Ascending aorta (tissue), 2 donors: ENCODE results near the gene BCDIN3D. TPM values are rescaled to one million over a fixed set of nuclear protein-coding genes. Genes with fewer than 3 reads are reported as not detected.

Experiments used
- DNase-seq, 2 donors: peaks; one replicate each; pipeline ENCODE4 v3.0.0-alpha.2; 2019; ENCODE audit warnings: low spot score in 2 of 2
- H3K27ac ChIP-seq, 2 donors: fragments of 200-600 bp; sonication (generic); one replicate each; pipeline ENCODE4 v1.5.1; 2016 to 2017; ENCODE audit warnings: mild to moderate bottlenecking in 1 of 2
- H3K27me3 ChIP-seq: fragments of 200-600 bp; sonication (generic); one replicate; pipeline ENCODE4 v1.5.1; 2017
- H3K36me3 ChIP-seq, 2 donors: fragments of 200-600 bp; sonication (generic); one replicate each; pipeline ENCODE4 v1.5.1; 2016
- H3K4me1 ChIP-seq, 2 donors: fragments of 200-600 bp; sonication (generic); one replicate each; pipeline ENCODE4 v1.5.1; 2016 to 2017; ENCODE audit warnings: mild to moderate bottlenecking in 1 of 2
- H3K4me3 ChIP-seq, 2 donors: fragments of 200-600 bp; sonication (generic); one replicate each; pipeline ENCODE4 v1.5.1; 2016 to 2017; ENCODE audit warnings: mild to moderate bottlenecking in 1 of 2
- H3K9me3 ChIP-seq, 2 donors: fragments of 200-600 bp; sonication (generic); one replicate each; pipeline ENCODE4 v1.5.1; 2016
- CTCF ChIP-seq, 3 experiments: fragments of 200-600 bp in 2 of 3; fragments of 450-650 bp in 1 of 3; sonication (generic) in 2 of 3; IDR thresholded peaks; one replicate each; pipeline ENCODE4 v1.5.1; 2016 to 2019; ENCODE audit warnings: antibody characterized with exemption in 3 of 3, mild to moderate bottlenecking in 1 of 3, moderate library complexity in 1 of 3
- intact Hi-C: fragments of 100-400 bp; cut with DNase I; formaldehyde crosslinking; loops from one replicate; pipeline ENCODE4 v1.15.1; 2023
- total RNA-seq: library from RNA; depleted of rRNA; stranded (reverse); fragments of >200 nt; gene quantifications from one replicate; pipeline ENCODE4 v1.1.0, GENCODE V29; 2016

The BCDIN3D gene
- total RNA-seq, 1 donor from 2014 or later = 2.6 TPM

- no peaks in the 10 kb centered on the region for H3K9me3 ChIP-seq
- peak overlapping the region in 1 of 2 donors; percentile 11 for H3K4me3 ChIP-seq
- intact Hi-C loops = no loop called here
- DNase-seq = no peak
- peaks cover 3 to 7% of the 10 kb centered on the region in 2 donors for H3K36me3 ChIP-seq
- no peak for TF ChIP-seq CTCF (IDR thresholded peaks at IDR 0.05)
- H3K27me3 ChIP-seq = no peaks in the 10 kb centered on the region
- peaks cover 5 to 35% of the 10 kb centered on the region in 2 donors for H3K4me1 ChIP-seq
- peak overlapping the region; percentile 17 to 40 for H3K27ac ChIP-seq
Measured at GRCh38 chr12:49824416-49824815, 18.5 kb downstream of the BCDIN3D start.

- no peak for TF ChIP-seq CTCF (IDR thresholded peaks at IDR 0.05)
- peaks cover 3 to 7% of the 10 kb centered on the region in 2 donors for H3K36me3 ChIP-seq
- peaks cover 5 to 31% of the 10 kb centered on the region in 2 donors for H3K4me1 ChIP-seq
- peak overlapping the region in 1 of 2 donors; percentile 11 for H3K4me3 ChIP-seq
- no peak for DNase-seq
- peak overlapping the region; percentile 17 to 40 for H3K27ac ChIP-seq
- intact Hi-C loops = no loop called here
- no peaks in the 10 kb centered on the region for H3K9me3 ChIP-seq
- H3K27me3 ChIP-seq = no peaks in the 10 kb centered on the region
Measured at GRCh38 chr12:49823951-49824350, 19.0 kb downstream of the BCDIN3D start.

- Histone ChIP-seq H3K4me3 (no peak overlapping the region), H3K36me3 (peaks cover 3 to 7% of the 10 kb centered on the region in 2 donors), H3K27me3 (no peaks in the 10 kb centered on the region), H3K9me3 (no peaks in the 10 kb centered on the region), H3K27ac (no peak overlapping the region), H3K4me1 (peaks cover 5 to 29% of the 10 kb centered on the region in 2 donors)
- intact Hi-C loops = no loop called here
- DNase-seq = no peak
- no peak for TF ChIP-seq CTCF (IDR thresholded peaks at IDR 0.05)
Measured at GRCh38 chr12:49823350-49823749, 19.6 kb downstream of the BCDIN3D start.

- no peak for TF ChIP-seq CTCF (IDR thresholded peaks at IDR 0.05)
- no peak for DNase-seq
- no peak overlapping the region for H3K27ac ChIP-seq
- peaks cover 2 to 25% of the 10 kb centered on the region in 2 donors for H3K4me1 ChIP-seq
- peaks cover 3 to 7% of the 10 kb centered on the region in 2 donors for H3K36me3 ChIP-seq
- no peaks in the 10 kb centered on the region for H3K9me3 ChIP-seq
- intact Hi-C loops = no loop called here
- H3K4me3 ChIP-seq = no peak overlapping the region
- no peaks in the 10 kb centered on the region for H3K27me3 ChIP-seq
Measured at GRCh38 chr12:49821373-49822287, 21.3 kb downstream of the BCDIN3D start.

- Histone ChIP-seq H3K4me3 (no peak overlapping the region), H3K36me3 (peaks cover 3 to 7% of the 10 kb centered on the region in 2 donors), H3K27ac (no peak overlapping the region), H3K27me3 (no peaks in the 10 kb centered on the region), H3K9me3 (no peaks in the 10 kb centered on the region), H3K4me1 (peaks cover 0 to 12% of the 10 kb centered on the region in 2 donors)
- no peak for DNase-seq
- no peak for TF ChIP-seq CTCF (IDR thresholded peaks at IDR 0.05)
- intact Hi-C loops = no loop called here
Measured at GRCh38 chr12:49819786-49820185, 23.1 kb downstream of the BCDIN3D start.
